AG04449 (cell line): Measurements from ENCODE around the gene CRYBB3.

Experiments
- CTCF ChIA-PET: fragments of 350-600 bp; formaldehyde crosslinking; extraction: SDS; loops from one replicate; lab custom pipeline; 2021; ENCODE audit warnings: antibody characterized with exemption; lab: Yijun Ruan, JAX
- POLR2A ChIA-PET: fragments of 400-600, 350-600 bp; formaldehyde crosslinking; extraction: SDS; loops from one replicate; lab custom pipeline; 2020; ENCODE audit warnings: antibody characterized with exemption, inconsistent platforms; lab: Yijun Ruan, JAX
- DNase-seq: peaks from one replicate; pipeline ENCODE4 v3.0.0-alpha.2; 2010; ENCODE audit warnings: low read depth, low spot score
- H3K4me3 ChIP-seq: 2 replicates; pipeline ENCODE4 v1.5.1; 2011; ENCODE audit warnings: low read depth, mild to moderate bottlenecking, control low read depth, low read length
- TF ChIP-seq, protein P1 (sequence below): IDR thresholded peaks from one replicate; pipeline ENCODE4 v1.5.1; 2011; ENCODE audit warnings: mild to moderate bottlenecking, moderate library complexity, low read length, control low read depth, inconsistent platforms; ENCODE audit not compliant: insufficient read depth; ENCODE audit errors: missing control alignments

The CRYBB3 gene

DNA sequence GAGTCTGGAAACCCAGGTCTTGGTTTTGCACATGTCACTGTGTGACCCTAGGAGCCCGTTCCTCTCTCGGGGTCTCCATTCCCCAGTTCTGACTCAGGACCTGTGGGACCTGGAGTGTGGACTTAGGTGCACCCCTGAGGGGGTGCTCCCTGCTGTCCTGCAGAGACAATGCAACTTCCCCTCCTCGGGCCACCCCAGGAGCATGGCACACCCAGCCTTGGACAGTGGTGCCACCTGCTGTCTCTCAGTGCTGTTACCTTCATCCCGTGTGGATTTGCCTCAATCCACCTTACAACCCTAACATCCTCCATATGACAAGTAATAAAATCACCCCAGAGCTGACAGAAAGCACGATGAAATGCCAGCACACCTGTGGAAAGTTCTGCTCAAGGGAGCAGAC lies 27.5 kb upstream of the CRYBB3 start:
- ChIA-PET POLR2A (no interaction called here), CTCF (interaction anchor here (1.0 kb wide), 1 partner anchor 30 kb away, joined by 3 read pairs; no protein-coding TSS in a partner anchor)
- H3K4me3 ChIP-seq, result no peak overlapping the region
- DNase-seq, result no peak
- TF ChIP-seq, protein P1, sequence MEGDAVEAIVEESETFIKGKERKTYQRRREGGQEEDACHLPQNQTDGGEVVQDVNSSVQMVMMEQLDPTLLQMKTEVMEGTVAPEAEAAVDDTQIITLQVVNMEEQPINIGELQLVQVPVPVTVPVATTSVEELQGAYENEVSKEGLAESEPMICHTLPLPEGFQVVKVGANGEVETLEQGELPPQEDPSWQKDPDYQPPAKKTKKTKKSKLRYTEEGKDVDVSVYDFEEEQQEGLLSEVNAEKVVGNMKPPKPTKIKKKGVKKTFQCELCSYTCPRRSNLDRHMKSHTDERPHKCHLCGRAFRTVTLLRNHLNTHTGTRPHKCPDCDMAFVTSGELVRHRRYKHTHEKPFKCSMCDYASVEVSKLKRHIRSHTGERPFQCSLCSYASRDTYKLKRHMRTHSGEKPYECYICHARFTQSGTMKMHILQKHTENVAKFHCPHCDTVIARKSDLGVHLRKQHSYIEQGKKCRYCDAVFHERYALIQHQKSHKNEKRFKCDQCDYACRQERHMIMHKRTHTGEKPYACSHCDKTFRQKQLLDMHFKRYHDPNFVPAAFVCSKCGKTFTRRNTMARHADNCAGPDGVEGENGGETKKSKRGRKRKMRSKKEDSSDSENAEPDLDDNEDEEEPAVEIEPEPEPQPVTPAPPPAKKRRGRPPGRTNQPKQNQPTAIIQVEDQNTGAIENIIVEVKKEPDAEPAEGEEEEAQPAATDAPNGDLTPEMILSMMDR, result no peak

DNA sequence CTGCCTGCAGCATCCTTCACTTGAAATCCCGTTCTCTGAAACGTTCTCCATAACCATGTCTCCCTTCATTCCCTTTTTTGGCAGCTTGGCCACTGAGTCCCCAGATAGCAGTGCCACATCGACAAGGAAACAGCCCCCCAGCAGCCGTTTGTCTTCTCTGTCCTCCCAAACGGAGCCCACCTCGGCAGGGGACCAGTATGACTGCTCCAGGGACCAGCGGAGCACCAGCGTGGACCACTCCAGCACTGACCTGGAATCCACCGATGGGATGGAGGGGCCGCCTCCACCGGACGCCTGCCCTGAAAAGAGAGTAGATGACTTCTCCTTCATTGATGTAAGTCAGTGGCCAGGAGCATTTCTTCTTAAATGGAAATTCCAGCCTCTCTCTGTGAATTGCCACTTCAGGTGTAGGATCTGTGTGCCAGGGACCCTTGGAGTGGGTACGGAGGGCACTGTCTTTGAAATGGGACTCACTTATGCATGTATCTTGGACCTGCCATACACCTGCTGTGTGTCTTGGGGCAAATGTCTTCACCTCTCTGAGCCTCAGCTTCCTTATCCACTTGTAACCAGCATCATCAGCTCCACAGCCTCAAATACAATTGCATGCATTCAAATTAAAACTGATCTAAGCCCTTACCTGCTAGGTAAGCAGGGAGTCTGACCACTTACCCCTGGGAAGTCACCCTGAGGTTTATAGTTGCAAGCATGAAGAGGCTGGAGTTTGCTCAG lies 25.3 kb upstream of the CRYBB3 start:
- TF ChIP-seq, protein P1, result no peak
- CTCF ChIA-PET, result no interaction called here
- POLR2A ChIA-PET, result no interaction called here
- no peak for DNase-seq
- no peak overlapping the region for H3K4me3 ChIP-seq

DNA sequence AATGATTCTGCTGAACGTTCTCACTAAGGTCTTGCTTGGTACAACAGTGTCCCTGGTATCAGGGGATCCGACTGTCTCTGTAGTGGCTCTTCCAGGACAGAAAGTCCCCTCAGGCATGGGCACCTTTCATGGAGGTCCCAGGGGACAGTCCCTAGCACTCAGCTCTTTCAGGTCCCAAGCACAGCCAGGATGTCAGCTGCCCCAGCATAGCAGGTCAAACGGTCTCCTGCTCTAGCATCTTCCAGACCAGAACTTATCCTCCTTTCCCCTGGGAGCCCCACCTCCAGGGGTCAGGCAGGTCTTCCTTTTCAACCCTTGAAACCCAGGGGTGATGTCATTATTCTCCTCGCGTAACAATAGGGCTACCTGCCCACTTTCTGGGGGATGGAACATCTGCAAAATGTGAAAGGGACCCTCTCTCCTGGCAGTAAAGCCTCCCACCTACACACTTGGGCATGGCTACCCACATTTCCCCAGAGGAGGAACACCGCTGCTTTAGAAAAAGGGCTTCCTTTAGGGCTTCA lies 24.7 kb upstream of the CRYBB3 start:
- POLR2A ChIA-PET, result no interaction called here
- no peak overlapping the region for H3K4me3 ChIP-seq
- TF ChIP-seq, protein P1, result no peak
- CTCF ChIA-PET, result no interaction called here
- DNase-seq, result no peak

DNA sequence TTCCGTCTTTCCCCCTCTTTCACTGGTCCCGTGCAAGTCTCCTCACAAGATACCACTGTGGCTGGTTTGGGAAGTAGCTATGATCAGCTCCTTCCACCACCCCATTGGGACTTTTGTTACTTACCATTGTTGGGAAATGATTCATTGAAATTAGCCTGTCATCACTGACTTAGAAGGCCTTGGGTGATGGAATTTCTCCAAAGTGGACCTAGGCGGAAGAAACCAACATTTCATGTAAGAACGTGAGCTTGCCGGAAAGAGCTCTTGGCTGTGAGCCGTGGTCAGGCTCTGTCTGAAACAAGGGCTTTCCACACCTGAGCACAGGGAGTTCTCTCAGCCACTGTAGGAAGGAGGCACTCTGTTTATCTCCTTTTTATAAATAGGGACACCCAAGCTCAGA lies 23.5 kb upstream of the CRYBB3 start:
- ChIA-PET POLR2A (no interaction called here), CTCF (no interaction called here)

DNA sequence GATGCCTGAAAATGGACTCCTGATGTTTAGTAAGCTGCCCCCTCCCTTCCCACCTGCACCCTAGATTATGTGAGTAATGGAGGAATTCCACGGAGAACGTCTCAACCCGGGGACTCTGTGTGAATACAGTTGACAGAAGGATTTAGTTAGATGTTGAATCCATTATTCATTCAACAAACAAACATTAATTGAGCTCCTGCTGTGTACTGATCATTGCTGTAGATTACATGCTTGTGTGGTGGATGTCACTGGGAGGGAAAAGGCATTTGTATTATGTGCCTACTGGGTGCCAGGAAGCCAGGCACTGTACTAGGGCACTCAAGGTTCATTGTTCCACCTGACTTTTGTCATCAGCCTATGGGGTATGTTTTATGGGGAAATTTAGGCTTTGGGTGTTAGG lies 22.9 kb upstream of the CRYBB3 start:
- POLR2A ChIA-PET, result no interaction called here
- TF ChIP-seq, protein P1, result no peak
- H3K4me3 ChIP-seq, result no peak overlapping the region
- no peak for DNase-seq
- CTCF ChIA-PET, result no interaction called here

More for the DNA sequence above, 23.5 kb upstream of the CRYBB3 start:
- no peak overlapping the region for H3K4me3 ChIP-seq
- no peak for DNase-seq
- TF ChIP-seq, protein P1, result no peak

DNA sequence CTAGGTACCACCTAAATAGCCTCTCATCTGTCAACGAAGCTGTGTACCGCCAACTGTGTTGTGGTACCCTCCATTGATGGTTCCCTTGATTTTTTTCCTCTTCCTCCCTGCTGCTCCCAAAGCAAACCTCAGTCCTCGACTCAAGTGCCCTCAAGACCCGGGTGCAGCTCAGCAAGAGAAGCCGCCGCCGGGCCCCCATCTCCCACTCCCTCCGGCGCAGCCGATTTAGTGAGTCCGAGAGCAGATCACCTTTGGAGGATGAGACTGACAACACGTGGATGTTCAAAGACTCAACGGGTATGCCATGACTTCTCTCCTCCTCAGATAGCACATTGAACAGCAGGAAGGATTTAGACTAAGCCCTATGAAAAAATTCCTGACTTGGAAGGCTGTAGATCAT lies 22.4 kb upstream of the CRYBB3 start:
- DNase-seq, result no peak
- TF ChIP-seq, protein P1, result no peak
- POLR2A ChIA-PET, result no interaction called here
- no peak overlapping the region for H3K4me3 ChIP-seq
- CTCF ChIA-PET, result no interaction called here
